ENCODE measurements around the gene NECAP2.

DNA sequence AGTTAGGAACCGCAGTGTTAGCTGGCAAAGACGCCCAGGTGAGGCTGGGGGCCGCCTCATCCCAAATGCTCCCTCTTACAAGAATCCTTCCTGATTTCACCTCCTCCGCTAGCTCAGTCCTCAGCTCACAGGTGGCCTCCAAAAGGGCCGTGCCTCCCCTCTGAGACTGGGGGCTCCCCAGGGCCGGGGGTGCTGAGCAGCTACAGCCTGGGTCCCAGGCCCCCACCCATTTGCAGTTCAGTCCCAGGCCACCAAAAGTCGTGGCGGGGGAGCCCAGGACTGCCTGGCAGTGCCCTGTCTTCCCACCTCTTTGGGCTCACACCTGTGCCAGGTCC, 43.9 kb downstream of the NECAP2 start:
- TF ChIP-seq, protein P1, sequence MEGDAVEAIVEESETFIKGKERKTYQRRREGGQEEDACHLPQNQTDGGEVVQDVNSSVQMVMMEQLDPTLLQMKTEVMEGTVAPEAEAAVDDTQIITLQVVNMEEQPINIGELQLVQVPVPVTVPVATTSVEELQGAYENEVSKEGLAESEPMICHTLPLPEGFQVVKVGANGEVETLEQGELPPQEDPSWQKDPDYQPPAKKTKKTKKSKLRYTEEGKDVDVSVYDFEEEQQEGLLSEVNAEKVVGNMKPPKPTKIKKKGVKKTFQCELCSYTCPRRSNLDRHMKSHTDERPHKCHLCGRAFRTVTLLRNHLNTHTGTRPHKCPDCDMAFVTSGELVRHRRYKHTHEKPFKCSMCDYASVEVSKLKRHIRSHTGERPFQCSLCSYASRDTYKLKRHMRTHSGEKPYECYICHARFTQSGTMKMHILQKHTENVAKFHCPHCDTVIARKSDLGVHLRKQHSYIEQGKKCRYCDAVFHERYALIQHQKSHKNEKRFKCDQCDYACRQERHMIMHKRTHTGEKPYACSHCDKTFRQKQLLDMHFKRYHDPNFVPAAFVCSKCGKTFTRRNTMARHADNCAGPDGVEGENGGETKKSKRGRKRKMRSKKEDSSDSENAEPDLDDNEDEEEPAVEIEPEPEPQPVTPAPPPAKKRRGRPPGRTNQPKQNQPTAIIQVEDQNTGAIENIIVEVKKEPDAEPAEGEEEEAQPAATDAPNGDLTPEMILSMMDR (IDR thresholded peaks at IDR 0.05), result no peak
- TF ChIP-seq POLR2A (IDR thresholded peaks at IDR 0.05), result no peak

All from adrenal gland (tissue), 5 donors.